MM.1S (cell line): ENCODE data around the gene VEPH1.

Experiments
- CTCF ChIP-seq: fragments of 300-600 bp; sonication (generic); IDR thresholded peaks from 2 replicates; pipeline ENCODE4 v1.5.1; 2016; ENCODE audit warnings: antibody characterized with exemption, low read length, mixed read lengths
- EZH2 ChIP-seq: fragments of 300-600 bp; sonication (generic); optimal IDR thresholded peaks from 2 replicates; pipeline ENCODE3; 2017; ENCODE audit warnings: low read depth, mild to moderate bottlenecking, antibody characterized with exemption, low read length, mixed read lengths
- EZH2phosphoT487 ChIP-seq: fragments of 300-600 bp; sonication (generic); IDR thresholded peaks from 2 replicates; pipeline ENCODE4 v1.6.1; 2018; ENCODE audit warnings: antibody characterized with exemption, low read length

GRCh38 chr3:157542711-157543500 lies 39.7 kb upstream of the VEPH1 start:
- TF ChIP-seq EZH2 (no peak), CTCF (no peak), EZH2phosphoT487 (no peak)
